ENCODE results near the gene ADARB1.

ADARB1 gene

GRCh38 chr21:45196620-45197019, 122.2 kb downstream of the ADARB1 start:
- no peak overlapping the region for H3K4me3 ChIP-seq
- peaks cover 0 to 16% (median 0%) of the 10 kb centered on the region in 11 experiments; a peak in 6 of 22 replicates for H4K20me1 ChIP-seq
- no peak overlapping the region for H3K27ac ChIP-seq
- no peak overlapping the region for H3K4me2 ChIP-seq
- H3K9me3 ChIP-seq (replicated peaks in 1 of 11) = no peaks in the 10 kb centered on the region
- H3K4me1 ChIP-seq = peaks cover 12 to 25% (median 22%) of the 10 kb centered on the region in 10 experiments
- H3K36me3 ChIP-seq = peaks cover 5 to 85% (median 58%) of the 10 kb centered on the region in 11 experiments; a peak in 20 of 22 replicates
- H3K9ac ChIP-seq = no peak overlapping the region
- H3K27me3 ChIP-seq = peaks cover 0 to 6% (median 0%) of the 10 kb centered on the region in 11 experiments; a peak in 1 of 22 replicates
- no peak for TF ChIP-seq Cebpa-rat (IDR thresholded peaks at IDR 0.05)

GRCh38 chr21:45199201-45199600, 124.8 kb downstream of the ADARB1 start:
- H3K4me1 ChIP-seq = peaks cover 12 to 46% (median 37%) of the 10 kb centered on the region in 10 experiments
- TF ChIP-seq Cebpa-rat (IDR thresholded peaks at IDR 0.05) = no peak

GRCh38 chr21:45200031-45200430, 125.7 kb downstream of the ADARB1 start:
- Histone ChIP-seq H3K9ac (peak overlapping the region in 1 of 11 experiments; percentile 8; a peak in 1 of 22 replicates), H3K4me2 (peak overlapping the region; percentile 35 to 81 (median 68)), H3K9me3 (replicated peaks in 1 of 11) (no peaks in the 10 kb centered on the region), H3K4me1 (peaks cover 12 to 48% (median 41%) of the 10 kb centered on the region in 10 experiments), H3K27ac (no peak overlapping the region), H3K27me3 (peaks cover 0 to 13% (median 0%) of the 10 kb centered on the region in 11 experiments; a peak in 1 of 22 replicates), H3K4me3 (no peak overlapping the region), H4K20me1 (peaks cover 0 to 31% (median 0%) of the 10 kb centered on the region in 11 experiments; a peak in 8 of 22 replicates), H3K36me3 (peaks cover under 1 to 82% (median 38%) of the 10 kb centered on the region in 11 experiments; a peak in 21 of 22 replicates)
- TF ChIP-seq Cebpa-rat (IDR thresholded peaks at IDR 0.05) = no peak

More at GRCh38 chr21:45199201-45199600, 124.8 kb downstream of the ADARB1 start:
- H3K4me2 ChIP-seq = peak overlapping the region in 5 of 11 experiments; percentile 67 to 81 (median 72); a peak in 6 of 22 replicates
- no peaks in the 10 kb centered on the region for H3K9me3 ChIP-seq (replicated peaks in 1 of 11)
- no peak overlapping the region for H3K9ac ChIP-seq
- peaks cover 0 to 8% (median 0%) of the 10 kb centered on the region in 11 experiments; a peak in 1 of 22 replicates for H3K27me3 ChIP-seq
- peaks cover 0 to 31% (median 0%) of the 10 kb centered on the region in 11 experiments; a peak in 8 of 22 replicates for H4K20me1 ChIP-seq
- no peak overlapping the region for H3K4me3 ChIP-seq
- H3K27ac ChIP-seq = no peak overlapping the region
- H3K36me3 ChIP-seq = peaks cover 0 to 82% (median 38%) of the 10 kb centered on the region in 11 experiments; a peak in 20 of 22 replicates

- Histone ChIP-seq H3K9ac (peak overlapping the region in 1 of 11 experiments; percentile 8; a peak in 1 of 22 replicates), H3K27ac (peak overlapping the region in 1 of 11 experiments; percentile 11; a peak in 1 of 22 replicates), H3K4me3 (no peak overlapping the region), H3K9me3 (replicated peaks in 1 of 11) (no peaks in the 10 kb centered on the region), H4K20me1 (peaks cover 0 to 31% (median 0%) of the 10 kb centered on the region in 11 experiments; a peak in 8 of 22 replicates), H3K4me1 (peaks cover 12 to 48% (median 41%) of the 10 kb centered on the region in 10 experiments), H3K36me3 (peaks cover 5 to 83% (median 42%) of the 10 kb centered on the region in 11 experiments; a peak in 21 of 22 replicates), H3K27me3 (peaks cover 0 to 13% (median 0%) of the 10 kb centered on the region in 11 experiments; a peak in 1 of 22 replicates), H3K4me2 (peak overlapping the region; percentile 35 to 81 (median 68))
- no peak for TF ChIP-seq Cebpa-rat (IDR thresholded peaks at IDR 0.05)
Observed at GRCh38 chr21:45200581-45201296, 126.4 kb downstream of the ADARB1 start.

GRCh38 chr21:45202344-45202743, 128.0 kb downstream of the ADARB1 start:
- Histone ChIP-seq H3K27me3 (peaks cover 0 to 20% (median 0%) of the 10 kb centered on the region in 11 experiments; a peak in 2 of 22 replicates), H3K4me1 (peaks cover 12 to 48% (median 41%) of the 10 kb centered on the region in 10 experiments), H3K4me3 (no peak overlapping the region), H3K27ac (no peak overlapping the region), H3K36me3 (peaks cover 8 to 82% (median 45%) of the 10 kb centered on the region in 11 experiments; a peak in 21 of 22 replicates), H4K20me1 (peaks cover 0 to 31% (median 0%) of the 10 kb centered on the region in 11 experiments; a peak in 8 of 22 replicates), H3K9me3 (replicated peaks in 1 of 11) (no peaks in the 10 kb centered on the region), H3K9ac (no peak overlapping the region), H3K4me2 (0 out of 22 replicates have a peak overlapping the region, but pooled peaks of 1 of the 11 experiments have one; percentile 47)
- TF ChIP-seq Cebpa-rat (IDR thresholded peaks at IDR 0.05) = no peak

GRCh38 chr21:45202889-45203288, 128.5 kb downstream of the ADARB1 start:
- TF ChIP-seq Cebpa-rat (IDR thresholded peaks at IDR 0.05) = no peak
- no peak overlapping the region for H3K9ac ChIP-seq
- no peak overlapping the region for H3K4me3 ChIP-seq
- H3K9me3 ChIP-seq (replicated peaks in 1 of 11) = no peaks in the 10 kb centered on the region
- H4K20me1 ChIP-seq = peaks cover 0 to 31% (median 0%) of the 10 kb centered on the region in 11 experiments; a peak in 8 of 22 replicates
- H3K4me1 ChIP-seq = peaks cover 12 to 48% (median 41%) of the 10 kb centered on the region in 10 experiments
- peak overlapping the region in 8 of 11 experiments; percentile 18 to 51 (median 46); a peak in 10 of 22 replicates for H3K4me2 ChIP-seq
- H3K36me3 ChIP-seq = peaks cover 8 to 82% (median 46%) of the 10 kb centered on the region in 11 experiments; a peak in 21 of 22 replicates
- H3K27ac ChIP-seq = no peak overlapping the region
- H3K27me3 ChIP-seq = peaks cover 0 to 23% (median 0%) of the 10 kb centered on the region in 11 experiments; a peak in 2 of 22 replicates

GRCh38 chr21:45203983-45204382, 129.6 kb downstream of the ADARB1 start:
- peak overlapping the region in 9 of 11 experiments; percentile 18 to 51 (median 46); a peak in 14 of 22 replicates for H3K4me2 ChIP-seq

GRCh38 chr21:45204395-45204794, 130.0 kb downstream of the ADARB1 start:
- peaks cover 0 to 37% (median under 1%) of the 10 kb centered on the region in 11 experiments; a peak in 8 of 22 replicates for H4K20me1 ChIP-seq
- peaks cover 8 to 84% (median 54%) of the 10 kb centered on the region in 11 experiments; a peak in 21 of 22 replicates for H3K36me3 ChIP-seq
- H3K4me3 ChIP-seq = no peak overlapping the region
- no peak overlapping the region for H3K9ac ChIP-seq
- peak overlapping the region in 6 of 11 experiments; percentile 18 to 51 (median 33); a peak in 8 of 22 replicates for H3K4me2 ChIP-seq
- H3K27me3 ChIP-seq = peaks cover 0 to 23% (median 0%) of the 10 kb centered on the region in 11 experiments; a peak in 2 of 22 replicates
- no peak overlapping the region for H3K27ac ChIP-seq
- no peak for TF ChIP-seq Cebpa-rat (IDR thresholded peaks at IDR 0.05)
- H3K9me3 ChIP-seq (replicated peaks in 1 of 11) = no peaks in the 10 kb centered on the region
- H3K4me1 ChIP-seq = peaks cover 21 to 46% (median 38%) of the 10 kb centered on the region in 10 experiments

More at GRCh38 chr21:45203983-45204382, 129.6 kb downstream of the ADARB1 start:
- Histone ChIP-seq H3K27me3 (peaks cover 0 to 23% (median 0%) of the 10 kb centered on the region in 11 experiments; a peak in 2 of 22 replicates), H4K20me1 (peaks cover 0 to 33% (median 0%) of the 10 kb centered on the region in 11 experiments; a peak in 8 of 22 replicates), H3K4me1 (peaks cover 18 to 50% (median 41%) of the 10 kb centered on the region in 10 experiments), H3K9me3 (replicated peaks in 1 of 11) (no peaks in the 10 kb centered on the region), H3K9ac (0 out of 22 replicates have a peak overlapping the region, but pooled peaks of 1 of the 11 experiments have one; percentile 6), H3K27ac (no peak overlapping the region), H3K4me3 (no peak overlapping the region), H3K36me3 (peaks cover 8 to 84% (median 54%) of the 10 kb centered on the region in 11 experiments; a peak in 21 of 22 replicates)
- TF ChIP-seq Cebpa-rat (IDR thresholded peaks at IDR 0.05) = no peak

All from BLaER1 treated with 17β-estradiol and CSF1 and Interleukin-3, amounts not matched to agents 10 nM and 100 nM (cell line).